Activated CD4-positive, alpha-beta T cell treated with anti-CD3 and anti-CD28 coated beads, Interleukin-2, amount 50 U/mL, for 48 hours (primary cell): ENCODE results near the gene BDH2.

ENCODE experiments used
- DNase-seq, 2 experiments: peaks; one replicate each; pipeline ENCODE4 v3.0.0-alpha.2; 2020

The BDH2 gene

GRCh38 chr4:103079621-103080020 lies 20.0 kb downstream of the BDH2 start:
- no peak for DNase-seq

GRCh38 chr4:103076747-103077347 lies 22.8 kb downstream of the BDH2 start, which contains the start of gene SLC9B2:
Gene SLC9B2, minus strand, starts transcription at chr4:103076761. Its CDS starts 9,211 bp downstream, at chr4:103067550.
- DNase-seq = peak in 1 of 2 experiments; percentile 27

- peak; percentile 62 to 70 for DNase-seq
These were observed 23.5 kb downstream of the BDH2 start for GRCh38 chr4:103075894-103076746.

- DNase-seq = no peak
These were observed 24.2 kb downstream of the BDH2 start for GRCh38 chr4:103075435-103075893.

GRCh38 chr4:103074744-103075434 lies 24.7 kb downstream of the BDH2 start:
- no peak for DNase-seq

- DNase-seq = no peak
These were observed 25.7 kb downstream of the BDH2 start for GRCh38 chr4:103073792-103074438.

GRCh38 chr4:103067841-103068547 lies 31.6 kb downstream of the BDH2 start:
- no peak for DNase-seq

GRCh38 chr4:103060453-103061148 lies 39.0 kb downstream of the BDH2 start:
- DNase-seq = no peak

GRCh38 chr4:103054030-103054429 lies 45.6 kb downstream of the BDH2 start:
- no peak for DNase-seq

GRCh38 chr4:103052779-103053178 lies 46.9 kb downstream of the BDH2 start:
- DNase-seq = no peak

GRCh38 chr4:103052145-103052544 lies 47.5 kb downstream of the BDH2 start:
- DNase-seq = no peak

GRCh38 chr4:103050736-103051436 lies 48.7 kb downstream of the BDH2 start:
- no peak for DNase-seq

- DNase-seq = peak; percentile 13 to 23
These were observed 53.0 kb downstream of the BDH2 start for GRCh38 chr4:103046416-103047290.

- no peak for DNase-seq
These were observed 55.5 kb downstream of the BDH2 start for GRCh38 chr4:103044183-103044582.

- no peak for DNase-seq
These were observed 63.5 kb downstream of the BDH2 start for GRCh38 chr4:103036169-103036568.

GRCh38 chr4:103032574-103032973 lies 67.1 kb downstream of the BDH2 start:
- no peak for DNase-seq

- no peak for DNase-seq
These were observed 68.8 kb downstream of the BDH2 start for GRCh38 chr4:103030791-103031190.

GRCh38 chr4:103029300-103029699 lies 70.3 kb downstream of the BDH2 start:
- DNase-seq = no peak
